Measurements from ENCODE around the gene TJP2.

DNA sequence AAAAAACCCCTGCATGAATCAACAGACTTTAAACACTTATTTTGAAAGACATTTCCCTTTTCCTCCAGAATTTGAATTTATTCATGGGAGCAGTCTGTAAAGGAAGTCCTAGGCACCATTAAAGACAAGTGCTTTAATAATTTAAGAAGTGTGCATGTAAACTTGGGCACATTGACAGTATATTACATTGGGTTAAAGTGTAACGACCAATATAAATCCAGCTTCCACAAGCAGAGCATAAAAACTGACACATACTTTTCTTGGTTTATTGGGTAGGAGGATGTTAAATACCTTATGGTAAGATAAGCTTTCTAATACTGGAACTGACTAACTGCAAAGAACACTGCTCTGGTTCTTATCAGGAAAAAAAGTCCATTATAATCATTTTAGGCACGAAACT lies 149.8 kb downstream of the TJP2 start:
- TF ChIP-seq POLR2A (IDR thresholded peaks at IDR 0.05; ENCODE audit: low read length), result no peak
- no peak for TF ChIP-seq GATA1 (IDR thresholded peaks at IDR 0.05; ENCODE audit: low read depth, low read length)
